Loucy (cell line): ENCODE measurements around the gene ITGB1BP2.
"Not testable (repeated sequence)": the region's sequence is repeated elsewhere in the genome, so short reads cannot be mapped to it uniquely, and the experiment has no call there.

ENCODE experiments used
- CTCF ChIP-seq: fragments of 200-600 bp; sonication (generic); conservative IDR thresholded peaks from 2 replicates; pipeline ENCODE4 v1.5.1; 2014; ENCODE audit warnings: mild to moderate bottlenecking, antibody characterized with exemption, low read length
- EZH2phosphoT487 ChIP-seq: fragments of 200-600 bp; IDR thresholded peaks from 2 replicates; pipeline ENCODE4 v1.6.1; 2018; ENCODE audit warnings: antibody characterized with exemption, mild to moderate bottlenecking, moderate library complexity, borderline replicate concordance

GRCh38 chrX:71324452-71324851 is 22.9 kb downstream of the ITGB1BP2 start:
- not testable (repeated sequence) for TF ChIP-seq CTCF, EZH2phosphoT487
